Sigmoid colon (tissue), 4 donors: ENCODE results near the gene CYP26C1.

Experiments used
- CTCF ChIP-seq, 4 experiments: fragments of 450-650 bp in 3 of 4; fragments of 200-600 bp in 1 of 4; IDR thresholded peaks; one replicate each; pipeline ENCODE4 v1.5.1; 2016 to 2019; ENCODE audit warnings: antibody characterized with exemption in 4 of 4, mild to moderate bottlenecking in 3 of 4, moderate library complexity in 2 of 4
- EP300 ChIP-seq, 4 donors: sonication (generic); formaldehyde crosslinking; IDR thresholded peaks; one replicate each; pipeline ENCODE4 v1.6.1; 2017; ENCODE audit warnings: antibody characterized with exemption in 4 of 4
- POLR2A ChIP-seq, 2 donors: fragments of 450-650 bp; IDR thresholded peaks; one replicate each; pipeline ENCODE4 v1.6.1; 2016; ENCODE audit warnings: antibody characterized with exemption in 2 of 2, mild to moderate bottlenecking in 2 of 2, moderate library complexity in 2 of 2
- POLR2AphosphoS5 ChIP-seq, 4 donors: sonication (generic); formaldehyde crosslinking; IDR thresholded peaks; one replicate each; pipeline ENCODE4 v1.6.1; 2017; ENCODE audit warnings: antibody characterized with exemption in 4 of 4

GRCh38 chr10:93085272-93085859 is 24.8 kb downstream of the CYP26C1 start:
- TF ChIP-seq EP300 (IDR thresholded peaks at IDR 0.05): no peak
- TF ChIP-seq POLR2A (IDR thresholded peaks at IDR 0.05): no peak
- no peak for TF ChIP-seq CTCF (IDR thresholded peaks at IDR 0.05)
- TF ChIP-seq POLR2AphosphoS5 (IDR thresholded peaks at IDR 0.05): no peak
